GM23248 (cell line): Measurements from ENCODE around the gene PARP9. TPM values are rescaled to one million over a fixed set of nuclear protein-coding genes. Genes with fewer than 3 reads are reported as not detected.

Experiments
- DNase-seq: peaks from one replicate; pipeline ENCODE4 v3.0.0-alpha.2; 2015
- H2AFZ ChIP-seq: fragments of 200-600 bp; sonication (generic); 2 replicates; pipeline ENCODE4 v1.6.1; 2016; ENCODE audit warnings: antibody characterized with exemption
- H3F3A ChIP-seq: fragments of 200-600 bp; sonication (generic); 2 replicates; pipeline ENCODE4 v1.6.1; 2016; ENCODE audit warnings: mild to moderate bottlenecking, antibody characterized with exemption, mixed run types; ENCODE audit not compliant: insufficient read depth
- H3K27ac ChIP-seq: fragments of 200-600 bp; sonication (generic); 2 replicates; pipeline ENCODE4 v1.5.1; 2016; ENCODE audit warnings: mild to moderate bottlenecking
- H3K27me3 ChIP-seq: fragments of 200-600 bp; sonication (generic); replicated peaks from 2 replicates; pipeline ENCODE4 v1.6.1; 2016; ENCODE audit warnings: mild to moderate bottlenecking; ENCODE audit not compliant: insufficient read depth
- H3K36me3 ChIP-seq: fragments of 200-600 bp; sonication (generic); 2 replicates; pipeline ENCODE4 v1.6.1; 2016; ENCODE audit warnings: low read depth, mild to moderate bottlenecking
- H3K4me1 ChIP-seq: fragments of 200-600 bp; sonication (generic); 2 replicates; pipeline ENCODE4 v1.6.1; 2016; ENCODE audit warnings: mild to moderate bottlenecking; ENCODE audit not compliant: insufficient read depth
- H3K4me2 ChIP-seq: fragments of 200-600 bp; sonication (generic); one replicate; pipeline ENCODE4 v1.6.1; 2016; ENCODE audit warnings: mild to moderate bottlenecking; ENCODE audit not compliant: unreplicated experiment
- H3K4me3 ChIP-seq: fragments of 200-600 bp; sonication (generic); 2 replicates; pipeline ENCODE4 v1.5.1; 2016; ENCODE audit warnings: mild to moderate bottlenecking
- H3K79me2 ChIP-seq: fragments of 200-600 bp; sonication (generic); 2 replicates; pipeline ENCODE4 v1.6.1; 2016; ENCODE audit warnings: mild to moderate bottlenecking; ENCODE audit not compliant: insufficient read depth
- H3K9ac ChIP-seq: fragments of 200-600 bp; sonication (generic); 2 replicates; pipeline ENCODE4 v1.6.1; 2016; ENCODE audit warnings: mild to moderate bottlenecking
- H3K9me2 ChIP-seq: fragments of 200-600 bp; sonication (generic); 2 replicates; pipeline ENCODE4 v1.6.1; 2016; ENCODE audit warnings: mixed run types, mild to moderate bottlenecking, moderate library complexity; ENCODE audit not compliant: insufficient read depth
- H3K9me3 ChIP-seq: fragments of 200-600 bp; sonication (generic); one replicate; pipeline ENCODE4 v1.6.1; 2017; ENCODE audit warnings: low read depth
- H4K20me1 ChIP-seq: fragments of 200-600 bp; sonication (generic); 2 replicates; pipeline ENCODE4 v1.6.0; 2016; ENCODE audit not compliant: insufficient read depth
- EZH2 ChIP-seq: fragments of 200-600 bp; sonication (generic); IDR thresholded peaks from 2 replicates; pipeline ENCODE4 v1.6.1; 2018; ENCODE audit warnings: antibody characterized with exemption, mild to moderate bottlenecking; ENCODE audit not compliant: insufficient read depth, poor library complexity, severe bottlenecking
- EZH2phosphoT487 ChIP-seq: fragments of 200-600 bp; sonication (generic); IDR thresholded peaks from 2 replicates; pipeline ENCODE4 v1.6.1; 2018; ENCODE audit warnings: antibody characterized with exemption, moderate library complexity, mild to moderate bottlenecking, low read depth; ENCODE audit not compliant: insufficient read depth
- WGBS, 2 experiments: methylation state at CpG; one replicate each; pipeline ENCODE4 v1.1.6; 2015 to 2017; ENCODE audit warnings: low lambda C conversion rate in 2 of 2, low coverage in 1 of 2; ENCODE audit errors: missing lambda C conversion rate in 2 of 2; 5-methylcytosine and 5-hydroxymethylcytosine counted together
- in situ Hi-C: fragments of 300-500 bp; cut with MboI; formaldehyde crosslinking; loops from 2 replicates; pipeline ENCODE4 v1.15.0; 2020
- polyA plus RNA-seq: library from polyadenylated mRNA; unstranded; fragments of >200 nt; fragmentation: Nextera tagmentation; extraction: Ambion mirVana; gene quantifications from 2 replicates; pipeline ENCODE4 v1.2.1, GENCODE V29; 2016
- total RNA-seq: library from RNA; depleted of rRNA; stranded (reverse); fragments of >200 nt; shearing (Covaris generic); gene quantifications from 2 replicates; pipeline ENCODE4 v1.2.3, GENCODE V29; 2014

Gene PARP9
- total and polyA plus RNA-seq, 2 experiments from 2014 or later, result 13.7 to 16.4 TPM

DNA sequence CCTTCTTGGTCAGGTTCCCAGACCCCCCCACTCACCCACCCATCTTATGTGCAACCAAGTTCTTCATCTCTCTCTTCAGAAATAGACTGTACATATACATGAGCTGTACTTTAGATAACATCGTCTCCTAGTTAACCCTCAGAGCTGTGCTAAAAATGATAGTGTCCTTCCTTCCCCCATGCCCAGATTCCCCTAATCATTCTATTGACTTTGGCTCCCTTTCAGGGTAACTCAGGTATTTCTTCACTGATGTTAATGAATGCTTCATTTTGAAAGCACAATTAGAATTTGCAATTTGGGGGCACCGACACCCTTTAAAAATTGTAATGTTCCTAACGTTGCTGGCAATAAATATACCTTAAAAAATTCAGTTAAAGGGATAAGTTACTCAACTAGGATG is 10.9 kb downstream of the PARP9 start:
- Histone ChIP-seq H3K9ac (no peak overlapping the region), H4K20me1 (no peaks in the 10 kb centered on the region), H3K36me3 (no peaks in the 10 kb centered on the region; the same call in 1 of the 2 replicates), H3K79me2 (no peaks in the 10 kb centered on the region), H3F3A (no peaks in the 10 kb centered on the region), H3K4me3 (no peak overlapping the region), H3K9me2 (no peaks in the 10 kb centered on the region), H3K27me3 (no peaks in the 10 kb centered on the region), H3K4me1 (no peaks in the 10 kb centered on the region), H3K9me3 (no peaks in the 10 kb centered on the region), H2AFZ (no peak overlapping the region), H3K4me2 (no peak overlapping the region), H3K27ac (no peak overlapping the region)
- TF ChIP-seq EZH2phosphoT487 (no peak), EZH2 (no peak)
- no peak for DNase-seq
- in situ Hi-C loops, result no loop called here
- WGBS, 2 experiments, result 70 to 74% methylated on average over 3 of the region's 3 CpGs

GRCh38 chr3:122548619-122549018 is 15.5 kb downstream of the PARP9 start:
- no peak overlapping the region for H3K4me3 ChIP-seq
- 48 to 53% methylated on average over 1 of the region's 1 CpG for WGBS, 2 experiments

DNA sequence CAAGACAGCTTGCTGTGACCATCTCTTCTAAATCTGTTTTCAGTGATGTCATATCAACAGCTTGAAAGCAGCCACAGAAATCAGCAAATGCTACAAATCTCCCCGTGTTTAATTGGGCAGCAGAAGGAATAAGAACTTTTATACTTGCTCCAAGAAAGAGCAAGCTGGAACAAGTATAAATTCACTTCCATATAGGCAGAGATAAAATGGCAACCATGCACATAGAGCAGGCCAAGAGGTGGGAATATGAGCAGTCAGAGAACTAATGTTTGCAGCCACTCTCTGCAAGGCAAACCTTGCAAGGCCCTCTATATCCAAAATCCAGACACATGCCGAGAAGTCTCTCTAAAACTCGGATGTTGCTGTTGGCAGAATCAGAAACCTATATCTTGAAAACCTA is 16.0 kb downstream of the PARP9 start:
- WGBS, 2 experiments, result 52 to 54% methylated on average over 3 of the region's 3 CpGs
- Histone ChIP-seq H3K4me3 (no peak overlapping the region), H3K27ac (no peak overlapping the region), H4K20me1 (no peaks in the 10 kb centered on the region), H3K79me2 (no peaks in the 10 kb centered on the region), H3K9me3 (no peaks in the 10 kb centered on the region), H3F3A (no peaks in the 10 kb centered on the region), H3K36me3 (peaks cover 5% of the 10 kb centered on the region; the same call in 1 of the 2 replicates), H3K4me1 (no peaks in the 10 kb centered on the region), H3K27me3 (no peaks in the 10 kb centered on the region), H3K9ac (no peak overlapping the region), H3K9me2 (no peaks in the 10 kb centered on the region), H3K4me2 (no peak overlapping the region), H2AFZ (no peak overlapping the region)
- TF ChIP-seq EZH2phosphoT487, result no peak
- TF ChIP-seq EZH2, result no peak
- DNase-seq, result no peak
- in situ Hi-C loops, result no loop called here

More at GRCh38 chr3:122548619-122549018, 15.5 kb downstream of the PARP9 start:
- peaks cover 5% of the 10 kb centered on the region; the same call in 1 of the 2 replicates for H3K36me3 ChIP-seq
- no peak overlapping the region for H3K27ac ChIP-seq
- in situ Hi-C loops, result no loop called here
- no peaks in the 10 kb centered on the region for H3K4me1 ChIP-seq
- H4K20me1 ChIP-seq, result no peaks in the 10 kb centered on the region
- H3K9ac ChIP-seq, result no peak overlapping the region
- no peaks in the 10 kb centered on the region for H3K79me2 ChIP-seq
- no peaks in the 10 kb centered on the region for H3K9me2 ChIP-seq
- H3F3A ChIP-seq, result no peaks in the 10 kb centered on the region
- DNase-seq, result no peak
- no peak overlapping the region for H2AFZ ChIP-seq
- H3K4me2 ChIP-seq, result no peak overlapping the region
- H3K27me3 ChIP-seq, result no peaks in the 10 kb centered on the region
- H3K9me3 ChIP-seq, result no peaks in the 10 kb centered on the region
- TF ChIP-seq EZH2phosphoT487 (no peak), EZH2 (no peak)

DNA sequence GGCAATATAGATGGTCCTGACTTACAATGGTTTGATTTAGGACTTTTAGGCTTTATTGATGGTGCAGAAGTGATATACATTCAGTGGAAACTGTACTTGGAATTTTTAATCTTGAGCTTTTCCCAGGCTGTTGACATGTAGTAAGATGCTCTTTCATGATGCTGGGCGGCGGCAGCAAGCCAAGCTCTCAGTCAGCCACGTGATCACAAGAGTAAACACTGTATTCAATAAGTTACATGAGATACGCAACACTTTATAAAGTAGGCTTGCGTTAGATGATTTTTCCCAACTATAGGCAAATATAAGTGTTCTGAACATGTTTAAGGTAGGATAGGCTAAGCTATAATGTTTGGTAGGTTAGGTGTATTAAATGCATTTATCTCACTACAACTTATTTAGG is 17.9 kb downstream of the PARP9 start:
- no peak for DNase-seq
- no peaks in the 10 kb centered on the region for H3K9me3 ChIP-seq
- no peaks in the 10 kb centered on the region for H3K4me1 ChIP-seq
- no peak overlapping the region for H3K9ac ChIP-seq
- no peak overlapping the region for H2AFZ ChIP-seq
- in situ Hi-C loops, result no loop called here
- H3K79me2 ChIP-seq, result no peaks in the 10 kb centered on the region
- H3K9me2 ChIP-seq, result no peaks in the 10 kb centered on the region
- H3K27ac ChIP-seq, result no peak overlapping the region
- H3K4me3 ChIP-seq, result no peak overlapping the region
- H3K36me3 ChIP-seq, result peaks cover 5% of the 10 kb centered on the region; the same call in 1 of the 2 replicates
- H4K20me1 ChIP-seq, result no peaks in the 10 kb centered on the region
- no peak for TF ChIP-seq EZH2phosphoT487
- no peak for TF ChIP-seq EZH2
- no peaks in the 10 kb centered on the region for H3K27me3 ChIP-seq
- H3F3A ChIP-seq, result no peaks in the 10 kb centered on the region
- WGBS, 2 experiments, result 82 to 84% methylated on average over 5 of the region's 5 CpGs
- H3K4me2 ChIP-seq, result no peak overlapping the region
